ENCODE results near the gene SLC15A3.

DNA sequence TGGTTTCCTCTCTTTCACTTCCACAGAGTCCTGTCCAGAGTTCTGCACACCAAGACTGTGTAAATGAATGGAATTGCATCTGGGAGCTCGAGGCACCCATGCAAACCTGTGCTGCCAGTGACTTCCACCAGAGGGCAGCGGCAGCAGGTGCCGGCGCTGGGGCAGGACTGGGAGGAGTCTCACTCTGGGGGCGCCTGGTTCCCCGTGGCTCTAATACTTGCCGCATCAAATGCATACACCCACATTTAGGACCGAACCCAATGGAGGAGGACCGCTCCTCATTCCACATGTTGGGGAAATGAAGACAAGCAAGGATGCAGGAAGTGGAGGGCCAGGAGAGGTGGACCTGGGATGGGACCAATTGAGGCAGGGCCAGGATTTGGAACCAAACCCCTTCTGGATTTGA, 18.4 kb upstream of the SLC15A3 start:
- TF ChIP-seq, protein P1, sequence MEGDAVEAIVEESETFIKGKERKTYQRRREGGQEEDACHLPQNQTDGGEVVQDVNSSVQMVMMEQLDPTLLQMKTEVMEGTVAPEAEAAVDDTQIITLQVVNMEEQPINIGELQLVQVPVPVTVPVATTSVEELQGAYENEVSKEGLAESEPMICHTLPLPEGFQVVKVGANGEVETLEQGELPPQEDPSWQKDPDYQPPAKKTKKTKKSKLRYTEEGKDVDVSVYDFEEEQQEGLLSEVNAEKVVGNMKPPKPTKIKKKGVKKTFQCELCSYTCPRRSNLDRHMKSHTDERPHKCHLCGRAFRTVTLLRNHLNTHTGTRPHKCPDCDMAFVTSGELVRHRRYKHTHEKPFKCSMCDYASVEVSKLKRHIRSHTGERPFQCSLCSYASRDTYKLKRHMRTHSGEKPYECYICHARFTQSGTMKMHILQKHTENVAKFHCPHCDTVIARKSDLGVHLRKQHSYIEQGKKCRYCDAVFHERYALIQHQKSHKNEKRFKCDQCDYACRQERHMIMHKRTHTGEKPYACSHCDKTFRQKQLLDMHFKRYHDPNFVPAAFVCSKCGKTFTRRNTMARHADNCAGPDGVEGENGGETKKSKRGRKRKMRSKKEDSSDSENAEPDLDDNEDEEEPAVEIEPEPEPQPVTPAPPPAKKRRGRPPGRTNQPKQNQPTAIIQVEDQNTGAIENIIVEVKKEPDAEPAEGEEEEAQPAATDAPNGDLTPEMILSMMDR (IDR thresholded peaks at IDR 0.05; ENCODE audit: low read depth, low read length, poor library complexity, severe bottlenecking): peak; percentile 98
- no peak for TF ChIP-seq EZH2phosphoT487 (IDR thresholded peaks at IDR 0.05; ENCODE audit: borderline replicate concordance, low read length)

Data from DOHH2 (cell line).